A375 (cell line): Measurements from ENCODE around the gene PIMREG. TPM values are rescaled to one million over a fixed set of nuclear protein-coding genes. Genes with fewer than 3 reads are reported as not detected.

Experiments
- total RNA-seq: library from RNA; depleted of rRNA; stranded (reverse); fragments of >200 nt; shearing (Covaris generic); gene quantifications from 2 replicates; pipeline ENCODE4 v1.2.3, GENCODE V29; 2014; rRNA removed

Gene PIMREG, protein sequence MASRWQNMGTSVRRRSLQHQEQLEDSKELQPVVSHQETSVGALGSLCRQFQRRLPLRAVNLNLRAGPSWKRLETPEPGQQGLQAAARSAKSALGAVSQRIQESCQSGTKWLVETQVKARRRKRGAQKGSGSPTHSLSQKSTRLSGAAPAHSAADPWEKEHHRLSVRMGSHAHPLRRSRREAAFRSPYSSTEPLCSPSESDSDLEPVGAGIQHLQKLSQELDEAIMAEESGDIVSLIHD
- total RNA-seq, result 38.9 and 40.3 TPM in 2 replicates

DNA sequence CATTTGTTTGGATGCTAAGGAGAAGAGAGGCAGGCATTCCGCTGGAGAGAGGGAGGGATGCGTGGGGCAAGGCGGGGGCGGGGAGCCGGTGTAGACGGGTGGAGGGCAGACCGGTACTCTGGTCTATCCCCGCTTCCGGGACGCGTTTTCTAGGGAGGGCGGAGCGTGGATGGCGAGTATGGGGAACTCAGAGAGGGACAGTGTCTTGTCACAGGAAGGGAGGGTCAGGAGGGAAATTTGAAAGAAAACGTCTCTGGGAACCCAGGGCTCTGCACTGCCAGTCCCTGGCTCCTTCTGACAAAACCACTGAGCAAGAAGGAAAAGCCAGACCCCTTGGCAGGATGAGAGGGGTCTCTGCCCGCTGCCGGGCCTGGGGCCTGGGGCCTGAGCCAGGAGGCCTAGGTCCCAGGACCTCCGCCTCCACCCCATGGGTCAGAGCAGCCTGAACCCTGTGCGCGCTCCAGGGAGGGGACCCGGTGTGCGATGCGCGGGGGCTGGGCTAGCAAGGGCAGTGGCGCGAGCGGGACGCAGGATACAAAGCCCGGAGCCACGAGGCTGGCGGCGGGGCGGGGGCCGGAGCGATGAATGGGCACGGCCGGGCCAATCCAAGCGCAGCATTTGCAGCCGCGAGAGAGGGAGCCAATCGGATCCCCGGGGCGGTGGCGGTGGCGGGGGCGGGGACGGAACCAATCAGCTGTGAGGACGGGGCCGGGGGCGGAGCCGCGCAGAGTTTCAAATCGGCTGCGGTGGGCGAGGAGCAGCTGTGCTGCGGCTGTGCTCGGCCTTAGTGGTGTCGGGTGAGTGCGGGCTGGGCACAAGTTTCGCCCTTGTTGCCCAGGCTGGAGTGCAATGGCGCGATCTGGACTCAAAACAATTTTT, at the start of gene PIMREG:
PIMREG (plus strand) TSS at position 764 of the 879 bp plus-strand sequence. CDS start 656 bp downstream, outside the sequence.

DNA sequence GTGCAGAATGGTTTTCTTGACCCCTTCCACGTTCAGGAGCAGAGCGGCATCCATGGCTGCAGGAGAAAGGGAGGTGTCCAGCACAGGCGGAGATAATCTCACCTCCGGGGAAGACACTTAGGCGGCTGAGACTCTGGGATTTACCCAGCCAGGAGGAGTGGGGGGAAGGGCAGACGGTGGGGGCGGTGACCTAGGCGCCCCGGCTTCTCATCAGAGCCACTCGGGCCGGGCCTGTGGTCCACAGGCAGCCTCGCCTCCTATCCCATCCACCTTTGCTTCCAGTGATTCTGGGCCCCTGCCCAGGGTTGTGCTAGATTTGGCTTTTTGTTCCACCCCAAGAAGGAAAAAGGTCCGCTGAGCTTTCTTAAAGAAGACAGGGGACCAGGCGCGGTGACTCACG, 9.2 kb upstream of the PIMREG start, which contains the start of gene AIPL1:
AIPL1 (minus strand) TSS at position 71 of the 400 bp plus-strand sequence; CDS start at position 54, 17 bp downstream.

Other genes with a start within 250 kb of the PIMREG start
- 0.04 TPM in 1 of 2 replicates, not detected in the other for gene AIPL1, start 9.3 kb upstream of the PIMREG start, total RNA-seq
- gene PITPNM3, start 112.1 kb downstream of the PIMREG start, total RNA-seq, result 1.1 TPM in 2 replicates
- 14.6 and 15.0 TPM in 2 replicates for gene KIAA0753, start 196.3 kb downstream of the PIMREG start, total RNA-seq
- gene TXNDC17, start 196.6 kb downstream of the PIMREG start, total RNA-seq, result 171 and 208 TPM in 2 replicates
- gene MED31, start 207.2 kb downstream of the PIMREG start, total RNA-seq, result 11.1 and 12.5 TPM in 2 replicates
- 0.15 and 0.45 TPM in 2 replicates for gene C17orf100, start 207.3 kb downstream of the PIMREG start, total RNA-seq